Measurements from ENCODE around the gene SEMA4A.
"Not testable (repeated sequence)": the region's sequence is repeated elsewhere in the genome, so short reads cannot be mapped to it uniquely, and the experiment has no call there.

The SEMA4A gene

DNA sequence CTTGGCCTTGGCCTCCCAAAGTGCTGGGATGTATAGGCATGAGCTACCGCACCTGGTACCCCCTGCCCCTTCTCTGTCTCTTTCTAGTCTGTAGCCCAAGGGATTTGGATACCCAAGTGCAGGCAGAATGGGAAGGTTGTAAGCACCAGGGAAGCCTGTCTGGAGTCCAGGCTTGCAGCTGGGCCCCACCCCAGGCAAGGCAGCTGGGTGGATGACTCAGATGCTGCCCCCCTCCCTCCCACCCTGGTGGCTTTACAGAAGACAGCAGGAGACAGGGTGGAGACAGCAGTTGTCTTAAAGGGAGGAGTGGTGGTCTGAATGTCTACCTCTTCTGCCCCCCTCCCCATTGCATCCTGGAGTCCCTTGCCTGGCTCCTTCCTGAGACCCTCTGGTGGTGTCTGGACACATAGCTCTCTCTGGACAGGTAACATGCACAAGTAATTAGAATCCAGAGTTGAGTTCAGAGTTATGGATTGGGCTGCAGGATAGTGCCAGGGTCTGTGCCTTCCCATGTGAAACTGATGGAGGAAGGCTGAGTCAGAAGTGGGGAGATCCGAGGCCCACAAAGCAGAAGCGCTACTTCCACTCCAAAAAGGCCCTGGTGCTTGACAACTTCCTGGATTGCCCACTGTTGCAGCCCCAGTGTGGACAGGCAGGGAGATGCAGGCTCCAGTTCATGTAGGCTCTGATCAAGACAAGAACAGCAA, 33.7 kb upstream of the SEMA4A start:
- no peak for DNase-seq

DNA sequence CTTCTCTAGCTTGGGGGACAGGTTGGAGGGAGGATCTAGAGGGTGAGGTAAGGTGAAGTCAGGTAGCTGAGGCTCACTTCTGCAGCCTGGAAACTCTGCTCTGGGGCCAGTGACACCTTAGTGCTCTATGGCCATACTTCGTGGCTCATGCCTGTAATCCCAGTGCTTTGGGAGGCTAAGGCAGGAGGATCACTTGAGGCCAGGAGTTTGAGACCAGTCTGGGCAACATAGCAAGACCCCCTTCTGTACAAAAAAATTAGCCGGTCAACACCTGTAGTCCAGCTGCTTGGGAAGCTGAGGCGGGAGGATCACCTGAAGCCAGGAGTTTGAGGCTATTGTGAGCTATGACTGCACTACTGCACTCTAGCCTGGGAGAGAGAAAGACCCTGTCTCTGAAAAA, 33.1 kb upstream of the SEMA4A start:
- no peak for DNase-seq

DNA sequence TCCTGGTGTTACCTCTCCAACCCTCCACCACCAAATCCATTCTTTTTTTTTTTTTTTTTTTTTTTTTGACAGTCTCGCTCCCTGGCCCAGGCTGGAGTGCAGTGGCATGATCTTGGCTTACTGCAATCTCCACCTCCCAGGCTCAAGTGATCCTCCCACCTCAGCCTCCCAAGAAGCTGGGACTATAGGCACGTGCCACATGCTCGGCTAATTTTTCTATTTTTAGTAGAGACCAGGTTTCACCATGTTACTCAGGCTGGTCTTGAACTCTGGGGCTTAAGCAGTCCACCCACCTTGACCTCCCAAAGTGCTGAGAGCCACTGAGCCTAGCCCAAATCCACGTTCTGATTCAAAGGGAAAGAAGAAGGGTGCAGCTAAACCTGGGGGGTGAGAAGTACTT, 32.4 kb upstream of the SEMA4A start:
- DNase-seq = not testable (repeated sequence)

GRCh38 chr1:156121457-156121856, 31.9 kb upstream of the SEMA4A start:
- DNase-seq = no peak

- DNase-seq = no peak
Observed at GRCh38 chr1:156122086-156122485, 31.3 kb upstream of the SEMA4A start.

- DNase-seq = peak; percentile 57
Observed at GRCh38 chr1:156122519-156123355, 30.6 kb upstream of the SEMA4A start.

DNA sequence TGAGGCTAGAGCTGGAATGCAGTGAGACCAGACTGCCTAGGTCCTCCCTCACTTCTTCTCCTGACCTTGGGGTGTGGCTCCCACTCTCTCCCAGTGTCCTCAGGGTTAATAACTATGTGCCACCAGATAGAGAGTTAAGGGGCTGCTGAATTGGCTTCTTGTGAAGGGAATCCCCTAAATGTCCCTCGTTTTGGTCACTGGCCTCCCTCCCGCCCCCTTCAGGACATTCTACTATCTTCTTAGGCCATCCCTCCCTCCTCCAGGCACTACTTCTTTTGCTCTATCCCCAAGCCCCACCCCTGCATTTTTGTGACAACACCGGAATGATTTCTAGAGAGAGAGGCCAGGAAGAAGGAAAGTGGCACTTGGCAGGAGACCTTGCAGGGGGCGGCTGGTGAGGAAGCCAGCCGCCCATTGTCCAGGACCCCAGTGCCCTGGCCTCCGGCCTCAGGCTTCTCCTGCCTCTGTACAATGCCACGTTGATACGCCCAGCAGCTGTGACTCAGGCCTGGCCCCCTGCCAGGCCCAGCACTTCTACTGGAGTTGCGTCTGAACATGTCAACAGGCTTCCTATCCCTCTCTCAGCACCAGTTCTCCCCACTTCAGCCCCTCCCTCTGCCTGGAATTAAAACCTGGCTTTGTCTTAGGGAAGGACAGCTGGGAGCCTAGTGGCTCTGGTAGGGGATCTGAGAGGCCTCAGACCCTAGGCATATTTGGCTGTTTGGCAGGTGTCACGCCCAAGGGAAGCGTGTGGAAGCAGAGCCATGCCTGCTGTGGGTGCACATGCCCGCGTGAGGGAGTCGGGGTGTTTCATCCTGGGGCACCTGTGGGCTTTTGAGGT, 29.8 kb upstream of the SEMA4A start:
- DNase-seq = peak; percentile 94

GRCh38 chr1:156124557-156125483, 28.6 kb upstream of the SEMA4A start:
- no peak for DNase-seq

- DNase-seq = not testable (repeated sequence)
Observed at GRCh38 chr1:156125544-156125943, 27.8 kb upstream of the SEMA4A start.

- DNase-seq = no peak
Observed at GRCh38 chr1:156126043-156126629, 27.2 kb upstream of the SEMA4A start.

DNA sequence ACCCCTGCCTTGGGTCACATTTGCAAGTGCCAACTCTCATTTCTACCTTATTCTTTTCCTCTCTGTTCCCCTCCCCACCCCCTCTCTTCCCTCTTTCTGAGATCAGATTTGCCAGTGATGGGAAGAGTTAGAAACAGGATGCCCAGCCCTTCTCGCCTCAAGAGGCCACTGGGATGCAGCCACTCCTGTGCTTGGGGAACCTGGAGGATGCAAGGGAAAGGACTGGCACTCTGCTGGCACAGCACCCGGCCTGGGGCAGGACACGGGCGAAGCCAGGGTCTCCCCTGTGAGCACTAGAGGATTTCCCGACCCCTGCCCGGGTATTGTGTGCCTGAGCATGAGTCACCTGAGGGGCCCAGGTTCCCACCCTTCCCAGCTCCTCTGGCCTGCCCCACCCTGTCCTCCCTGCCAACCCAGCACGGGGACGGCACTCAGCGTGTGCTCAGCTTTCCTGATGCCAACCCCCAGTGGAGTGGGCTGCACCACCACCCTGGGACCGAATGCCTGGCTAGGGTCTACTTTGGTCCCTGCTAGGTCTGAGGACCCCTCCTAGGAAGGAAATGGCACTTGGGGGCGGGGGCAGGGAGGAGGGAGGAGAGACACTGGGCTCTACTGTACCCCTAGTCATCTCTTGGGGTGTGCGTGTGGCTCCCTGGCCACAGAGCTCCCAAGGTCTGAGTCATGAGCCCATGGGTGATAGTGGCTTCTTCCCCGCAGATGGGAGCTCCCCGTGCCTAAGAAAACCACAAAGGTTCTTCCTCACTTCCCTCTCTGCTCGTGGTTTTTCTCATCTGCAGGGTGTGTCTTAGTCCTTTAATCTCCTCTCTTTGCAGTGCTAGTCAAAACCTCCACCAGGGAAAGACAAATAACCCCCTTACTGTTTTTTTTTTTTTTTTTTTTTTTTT, 26.5 kb upstream of the SEMA4A start:
- no peak for DNase-seq

- DNase-seq = no peak
Observed at GRCh38 chr1:156128308-156128653, 25.1 kb upstream of the SEMA4A start.

DNA sequence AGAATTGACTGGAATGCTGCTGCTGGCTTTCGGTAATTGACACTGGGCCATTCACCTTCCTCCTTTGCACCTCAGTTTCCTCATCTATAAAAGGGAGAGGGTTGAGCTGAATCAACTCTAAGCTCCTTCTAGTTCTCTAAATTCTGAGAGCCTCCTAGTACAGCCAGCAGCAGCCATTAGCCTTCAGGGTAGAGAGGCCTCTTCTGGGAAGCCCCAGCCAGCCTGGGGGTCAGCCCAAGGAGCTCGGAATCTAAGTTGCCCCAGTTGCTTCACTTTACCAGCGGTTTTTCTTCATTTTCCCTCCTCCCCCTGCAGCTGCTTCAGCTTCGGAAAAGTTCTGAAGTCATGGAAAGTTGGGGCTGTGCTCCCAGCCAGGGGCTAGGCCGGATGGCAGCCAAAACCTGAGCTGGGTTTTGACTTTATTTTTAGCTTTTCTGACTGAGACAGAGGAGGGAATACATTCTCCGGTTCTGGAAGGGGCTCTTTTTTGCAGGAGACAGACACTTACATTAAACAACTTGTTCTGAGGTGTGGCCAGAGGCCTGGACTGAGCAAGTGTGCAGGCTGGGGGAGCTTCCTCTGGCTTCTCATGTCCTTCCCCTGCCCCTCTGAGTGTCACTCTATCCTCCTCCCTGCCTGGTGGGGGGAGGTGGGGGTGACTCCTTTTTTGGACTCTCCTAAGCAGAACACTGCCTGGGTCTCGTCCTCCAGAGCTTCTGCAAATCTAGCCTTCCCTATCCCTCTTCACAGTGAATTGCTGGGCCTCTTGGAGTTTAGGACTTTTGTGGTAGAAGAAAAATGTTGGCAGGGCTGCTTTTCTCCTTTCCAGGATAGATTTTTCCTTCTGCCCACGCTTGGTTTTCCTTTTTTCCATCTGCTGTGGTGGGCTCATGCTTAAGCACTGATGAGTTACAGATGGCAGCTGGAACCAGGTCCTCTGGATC, 24.5 kb upstream of the SEMA4A start:
- no peak for DNase-seq

- DNase-seq = peak; percentile 77
Observed at GRCh38 chr1:156129687-156130577, 23.5 kb upstream of the SEMA4A start.

DNA sequence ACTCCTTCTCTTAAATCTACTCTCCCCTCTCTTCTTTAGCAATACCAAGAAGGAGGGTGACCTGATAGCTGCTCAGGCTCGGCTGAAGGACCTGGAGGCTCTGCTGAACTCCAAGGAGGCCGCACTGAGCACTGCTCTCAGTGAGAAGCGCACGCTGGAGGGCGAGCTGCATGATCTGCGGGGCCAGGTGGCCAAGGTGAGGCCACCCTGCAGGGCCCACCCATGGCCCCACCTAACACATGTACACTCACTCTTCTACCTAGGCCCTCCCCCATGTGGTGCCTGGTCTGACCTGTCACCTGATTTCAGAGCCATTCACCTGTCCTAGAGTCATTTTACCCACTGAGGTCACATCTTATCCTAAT, 22.8 kb upstream of the SEMA4A start:
- DNase-seq = no peak

- DNase-seq = no peak
Observed at GRCh38 chr1:156134716-156135435, 18.5 kb upstream of the SEMA4A start.

GRCh38 chr1:156135930-156136871, 17.2 kb upstream of the SEMA4A start:
- DNase-seq = no peak

Measured in midbrain (tissue), 1 donor.